Right lobe of liver (tissue), 4 donors: ENCODE results near the gene IRX2.

Experiments used
- CTCF ChIP-seq, 4 donors: fragments of 200-600 bp in 3 of 4; fragments of 450-650 bp in 1 of 4; IDR thresholded peaks; one replicate each; pipeline versions ENCODE4 v1.5.1 to v1.8.0; 2016 to 2022; ENCODE audit warnings: antibody characterized with exemption in 4 of 4, mild to moderate bottlenecking in 2 of 4
- POLR2A ChIP-seq: fragments of 450-650 bp; IDR thresholded peaks from one replicate; pipeline ENCODE4 v1.6.1; 2017; ENCODE audit warnings: antibody characterized with exemption, mild to moderate bottlenecking
- donor health status: DM: no; HTN: no; CAD: no.
- donor health status: DM: no; HTN: no; CAD: no.
- donor health status: DM: no; HTN: yes; CAD: no.

GRCh38 chr5:2755076-2755680 lies 3.7 kb upstream of the IRX2 start:
- TF ChIP-seq CTCF (IDR thresholded peaks at IDR 0.05) (no peak), POLR2A (no peak)
